ENCODE data around the gene C10orf62. TPM values are rescaled to one million over a fixed set of nuclear protein-coding genes. Genes with fewer than 3 reads are reported as not detected.

C10orf62 gene
- total RNA-seq, 1 experiment from 2014 or later, result not detected

DNA sequence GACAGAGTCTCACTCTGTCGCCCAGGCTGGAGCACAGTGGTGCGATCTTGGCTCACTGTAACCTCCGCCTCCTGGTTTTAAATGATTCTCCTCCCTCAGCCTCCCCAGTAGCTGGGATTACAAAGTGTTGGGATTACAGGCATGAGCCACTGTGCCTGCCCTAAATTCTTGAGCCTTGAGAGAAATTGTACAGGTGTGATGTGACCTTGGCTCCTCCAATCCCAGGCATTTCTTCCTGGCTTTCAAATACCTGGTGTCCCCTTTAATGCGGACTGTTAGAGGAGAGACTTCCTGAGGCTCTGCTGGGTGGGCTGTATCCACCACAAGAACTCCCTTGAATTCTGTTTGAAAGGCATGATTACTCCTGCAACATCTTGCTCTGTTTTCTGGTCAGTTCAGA lies 28.8 kb downstream of the C10orf62 start:
- no peaks in the 10 kb centered on the region for H3K36me3 ChIP-seq (ENCODE audit: control insufficient read depth, insufficient read depth, low read length)
- no peak for TF ChIP-seq SIN3A (IDR thresholded peaks at IDR 0.05; ENCODE audit: borderline replicate concordance, insufficient read depth, low read depth, low read length)
- POLR2A ChIA-PET, result no interaction called here
- intact Hi-C loops (cut with micrococcal nuclease; ENCODE audit: unreplicated experiment), result no loop called here
- no peaks in the 10 kb centered on the region for H3K9me3 ChIP-seq (ENCODE audit: control insufficient read depth, insufficient read depth, low read depth, low read length)
- no peak overlapping the region for H3K27ac ChIP-seq (ENCODE audit: low read length)
- ATAC-seq, result no peak
- in situ Hi-C loops (cut with HindIII; ENCODE audit: low pct_unique_long_range_greater_than_20kb, low sequenced_read_pairs), result no loop called here
- BruUV-seq (replicated peaks), result no TSS peak
- CTCF ChIA-PET, result no interaction called here
- no peak overlapping the region for H3K4me3 ChIP-seq (ENCODE audit: low read depth in 2 of 2, low read length in 2 of 2)
- no peaks in the 10 kb centered on the region for H3K4me1 ChIP-seq (ENCODE audit: control insufficient read depth, insufficient read depth, low read length)
- no peak for DNase-seq (ENCODE audit: low read depth, low spot score)
- H3K27me3 ChIP-seq (ENCODE audit: control insufficient read depth, insufficient read depth, low read length), result no peaks in the 10 kb centered on the region

DNA sequence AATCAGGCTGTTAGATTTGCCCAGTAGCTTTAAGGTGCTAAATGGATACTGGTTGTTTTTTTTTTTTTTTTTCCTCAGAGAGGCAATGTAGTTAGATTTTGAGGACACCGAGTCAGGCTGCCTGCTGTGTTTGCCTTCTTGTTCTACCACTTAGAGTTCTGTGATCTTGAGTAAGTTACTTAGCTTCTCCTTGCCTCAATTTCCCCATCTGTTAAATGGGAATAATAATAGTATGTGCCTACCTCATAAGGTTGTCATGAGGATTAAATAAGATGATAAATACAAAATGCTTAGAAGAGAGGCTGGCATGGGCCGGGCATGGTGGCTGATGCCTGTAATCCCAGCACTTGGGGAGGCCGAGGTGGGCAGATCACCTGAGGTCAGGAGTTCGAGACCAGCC lies 29.2 kb downstream of the C10orf62 start:
- Histone ChIP-seq H3K9me3 (ENCODE audit: control insufficient read depth, insufficient read depth, low read depth, low read length) (no peaks in the 10 kb centered on the region), H3K27ac (ENCODE audit: low read length) (no peak overlapping the region), H3K36me3 (ENCODE audit: control insufficient read depth, insufficient read depth, low read length) (no peaks in the 10 kb centered on the region), H3K4me1 (ENCODE audit: control insufficient read depth, insufficient read depth, low read length) (no peaks in the 10 kb centered on the region), H3K27me3 (ENCODE audit: control insufficient read depth, insufficient read depth, low read length) (no peaks in the 10 kb centered on the region), H3K4me3 (ENCODE audit: low read depth in 2 of 2, low read length in 2 of 2) (no peak overlapping the region)
- ChIA-PET CTCF (no interaction called here), POLR2A (no interaction called here)
- TF ChIP-seq TCF7L2 (IDR thresholded peaks at IDR 0.05; ENCODE audit: low read depth, low read length) (no peak), SIN3A (IDR thresholded peaks at IDR 0.05; ENCODE audit: borderline replicate concordance, insufficient read depth, low read depth, low read length) (no peak), POLR2AphosphoS5 (IDR thresholded peaks at IDR 0.05; ENCODE audit: low read depth, low read length) (no peak), CTCF (IDR thresholded peaks at IDR 0.05) (no peak)
- TF ChIP-seq, protein P1, sequence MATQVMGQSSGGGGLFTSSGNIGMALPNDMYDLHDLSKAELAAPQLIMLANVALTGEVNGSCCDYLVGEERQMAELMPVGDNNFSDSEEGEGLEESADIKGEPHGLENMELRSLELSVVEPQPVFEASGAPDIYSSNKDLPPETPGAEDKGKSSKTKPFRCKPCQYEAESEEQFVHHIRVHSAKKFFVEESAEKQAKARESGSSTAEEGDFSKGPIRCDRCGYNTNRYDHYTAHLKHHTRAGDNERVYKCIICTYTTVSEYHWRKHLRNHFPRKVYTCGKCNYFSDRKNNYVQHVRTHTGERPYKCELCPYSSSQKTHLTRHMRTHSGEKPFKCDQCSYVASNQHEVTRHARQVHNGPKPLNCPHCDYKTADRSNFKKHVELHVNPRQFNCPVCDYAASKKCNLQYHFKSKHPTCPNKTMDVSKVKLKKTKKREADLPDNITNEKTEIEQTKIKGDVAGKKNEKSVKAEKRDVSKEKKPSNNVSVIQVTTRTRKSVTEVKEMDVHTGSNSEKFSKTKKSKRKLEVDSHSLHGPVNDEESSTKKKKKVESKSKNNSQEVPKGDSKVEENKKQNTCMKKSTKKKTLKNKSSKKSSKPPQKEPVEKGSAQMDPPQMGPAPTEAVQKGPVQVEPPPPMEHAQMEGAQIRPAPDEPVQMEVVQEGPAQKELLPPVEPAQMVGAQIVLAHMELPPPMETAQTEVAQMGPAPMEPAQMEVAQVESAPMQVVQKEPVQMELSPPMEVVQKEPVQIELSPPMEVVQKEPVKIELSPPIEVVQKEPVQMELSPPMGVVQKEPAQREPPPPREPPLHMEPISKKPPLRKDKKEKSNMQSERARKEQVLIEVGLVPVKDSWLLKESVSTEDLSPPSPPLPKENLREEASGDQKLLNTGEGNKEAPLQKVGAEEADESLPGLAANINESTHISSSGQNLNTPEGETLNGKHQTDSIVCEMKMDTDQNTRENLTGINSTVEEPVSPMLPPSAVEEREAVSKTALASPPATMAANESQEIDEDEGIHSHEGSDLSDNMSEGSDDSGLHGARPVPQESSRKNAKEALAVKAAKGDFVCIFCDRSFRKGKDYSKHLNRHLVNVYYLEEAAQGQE (IDR thresholded peaks at IDR 0.05; ENCODE audit: insufficient read depth in 1 of 2, low read depth in 2 of 2, low read length in 1 of 2), result no peak
- no peak for DNase-seq (ENCODE audit: low read depth, low spot score)
- in situ Hi-C loops (cut with HindIII; ENCODE audit: low pct_unique_long_range_greater_than_20kb, low sequenced_read_pairs), result no loop called here
- no peak for ATAC-seq
- BruUV-seq (replicated peaks), result no TSS peak
- intact Hi-C loops (cut with micrococcal nuclease; ENCODE audit: unreplicated experiment), result no loop called here

- intact Hi-C loops (cut with micrococcal nuclease; ENCODE audit: unreplicated experiment), result no loop called here
- no peak overlapping the region for H3K4me3 ChIP-seq (ENCODE audit: low read depth in 2 of 2, low read length in 2 of 2)
- H3K27me3 ChIP-seq (ENCODE audit: control insufficient read depth, insufficient read depth, low read length), result no peaks in the 10 kb centered on the region
- H3K9me3 ChIP-seq (ENCODE audit: control insufficient read depth, insufficient read depth, low read depth, low read length), result no peaks in the 10 kb centered on the region
- POLR2A ChIA-PET, result no interaction called here
- CTCF ChIA-PET, result no interaction called here
- H3K36me3 ChIP-seq (ENCODE audit: control insufficient read depth, insufficient read depth, low read length), result no peaks in the 10 kb centered on the region
- H3K4me1 ChIP-seq (ENCODE audit: control insufficient read depth, insufficient read depth, low read length), result no peaks in the 10 kb centered on the region
- no peak for ATAC-seq
- BruUV-seq (replicated peaks), result no TSS peak
- H3K27ac ChIP-seq (ENCODE audit: low read length), result no peak overlapping the region
- TF ChIP-seq POLR2AphosphoS5 (IDR thresholded peaks at IDR 0.05; ENCODE audit: low read depth, low read length) (no peak), SIN3A (IDR thresholded peaks at IDR 0.05; ENCODE audit: borderline replicate concordance, insufficient read depth, low read depth, low read length) (no peak), CTCF (IDR thresholded peaks at IDR 0.05) (no peak), TCF7L2 (IDR thresholded peaks at IDR 0.05; ENCODE audit: low read depth, low read length) (no peak)
- TF ChIP-seq, protein P1 (IDR thresholded peaks at IDR 0.05; ENCODE audit: insufficient read depth in 1 of 2, low read depth in 2 of 2, low read length in 1 of 2), result no peak
- no peak for DNase-seq (ENCODE audit: low read depth, low spot score)
- in situ Hi-C loops (cut with HindIII; ENCODE audit: low pct_unique_long_range_greater_than_20kb, low sequenced_read_pairs), result no loop called here
Observed at GRCh38 chr10:97623277-97623676, 33.8 kb downstream of the C10orf62 start.
